HG02571 (cell line): ENCODE data around the gene CYSTM1.
"Not testable (repeated sequence)": the region's sequence is repeated elsewhere in the genome, so short reads cannot be mapped to it uniquely, and the experiment has no call there.

Experiments used
- ATAC-seq: cut with Tn5 transposase; IDR thresholded peaks from one replicate; pipeline ENCODE4 v1.9.1; 2021; ENCODE audit warnings: mild to moderate bottlenecking, moderate library complexity; ENCODE audit not compliant: unreplicated experiment

The CYSTM1 gene

DNA sequence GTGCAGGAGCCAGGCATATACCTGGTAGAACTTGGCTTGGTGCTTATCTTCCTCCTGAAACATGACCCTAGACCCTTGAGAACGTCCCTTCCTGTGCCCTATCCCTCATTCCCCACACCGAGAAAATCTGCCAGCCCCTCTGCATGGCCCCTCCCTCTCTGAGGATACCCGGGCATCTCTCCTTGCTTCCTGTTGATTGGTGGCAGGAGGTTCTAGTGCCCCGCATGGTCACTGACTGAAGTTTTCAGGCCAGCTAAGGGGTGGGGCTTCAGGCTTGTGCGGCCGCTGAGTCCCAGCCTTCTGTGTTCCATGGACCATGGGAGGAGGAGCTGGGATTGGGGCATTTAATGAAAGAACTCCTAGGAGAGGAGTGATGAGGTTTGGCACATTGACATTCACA is 26.5 kb upstream of the CYSTM1 start:
- ATAC-seq, result no peak

GRCh38 chr5:140150201-140150600 is 24.8 kb upstream of the CYSTM1 start:
- no peak for ATAC-seq

DNA sequence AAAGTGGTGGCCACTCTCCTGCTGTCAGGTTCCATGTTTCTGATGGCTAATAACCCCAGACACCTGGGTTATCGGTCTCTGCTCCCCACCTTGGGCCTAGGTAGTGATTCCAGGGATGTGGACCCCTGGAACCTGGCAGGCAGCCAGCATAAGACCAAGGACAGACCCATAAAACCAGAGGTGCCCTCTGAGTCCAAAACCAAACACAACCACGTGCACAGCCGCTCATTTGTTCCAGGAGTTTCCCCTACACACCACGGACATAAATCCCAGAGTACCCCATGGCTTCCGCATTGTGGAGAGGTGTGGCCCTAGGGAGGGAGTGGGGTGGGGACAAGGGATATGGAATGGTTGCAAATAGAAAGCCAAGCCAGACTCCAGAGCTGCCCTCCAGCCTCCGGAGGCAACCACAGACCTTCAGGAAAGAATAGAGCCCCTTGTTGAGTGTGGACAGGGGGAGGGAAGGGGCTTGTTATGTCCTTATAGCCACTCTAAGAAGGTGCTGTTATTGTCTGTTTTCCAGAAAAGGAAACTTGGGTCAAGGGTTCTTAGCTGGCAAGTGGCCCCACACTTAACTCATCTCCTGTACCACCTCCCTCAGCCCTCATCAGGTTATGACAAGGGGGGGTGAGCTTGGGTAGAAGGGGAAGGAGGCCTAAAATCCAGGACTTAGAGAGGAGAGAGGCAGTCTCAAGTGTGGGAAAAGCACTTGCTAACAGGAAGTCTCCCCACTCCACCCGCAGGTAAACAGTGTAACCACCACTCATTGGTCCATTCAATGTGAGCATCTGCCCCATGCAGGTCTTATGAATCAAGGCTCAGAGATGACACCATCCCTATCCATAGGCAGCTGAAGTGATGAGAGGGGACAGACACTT is 23.6 kb upstream of the CYSTM1 start:
- ATAC-seq, result no peak

DNA sequence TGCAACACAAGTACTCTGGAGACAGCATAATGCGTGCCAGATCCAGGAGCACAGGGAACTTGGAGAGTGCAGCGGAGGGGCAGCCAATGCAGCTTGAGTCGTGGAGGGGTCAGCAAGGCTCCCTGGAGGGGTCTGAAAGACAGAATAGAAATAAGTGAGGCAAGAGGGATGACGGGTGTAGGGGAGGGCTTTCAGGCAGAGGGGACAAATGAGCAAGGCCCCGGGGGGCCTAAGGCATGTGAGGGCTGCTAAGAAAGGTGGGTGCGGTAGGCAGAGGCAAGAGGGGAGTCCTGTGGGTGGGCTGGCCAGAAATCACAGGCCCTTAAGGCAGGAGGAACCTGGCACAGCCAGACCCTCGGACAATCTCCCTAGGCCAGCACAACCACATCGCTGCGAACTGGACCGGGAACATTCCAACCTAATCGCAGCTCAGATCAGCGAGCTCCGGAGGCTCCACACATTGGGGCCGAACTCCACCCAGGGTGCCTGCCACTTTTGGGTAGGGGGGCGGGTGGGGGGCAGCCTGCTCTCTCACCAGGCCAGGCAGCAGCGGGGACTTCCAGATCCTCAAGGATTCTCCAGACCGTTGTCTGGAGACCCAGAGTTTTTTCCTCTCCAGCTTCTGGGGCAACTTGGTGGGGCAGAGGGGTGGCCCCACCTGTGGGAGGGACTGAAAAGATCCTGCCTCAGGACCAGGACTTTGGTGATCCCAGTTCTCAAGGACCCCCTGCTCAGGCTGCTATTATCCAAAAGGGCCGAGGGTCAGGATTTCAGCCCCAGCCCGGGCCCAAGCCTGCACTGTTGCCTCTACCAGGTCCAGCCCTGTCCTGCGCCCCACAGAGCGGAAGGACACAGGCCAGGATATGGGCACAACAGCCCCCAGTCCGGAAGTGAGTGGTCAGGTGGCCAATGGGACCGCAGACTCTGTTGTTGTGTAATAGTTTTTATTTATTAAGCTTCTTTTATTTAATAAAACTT is 22.7 kb upstream of the CYSTM1 start:
- ATAC-seq, result no peak

- no peak for ATAC-seq
Measured at GRCh38 chr5:140153255-140153654, 21.7 kb upstream of the CYSTM1 start.

DNA sequence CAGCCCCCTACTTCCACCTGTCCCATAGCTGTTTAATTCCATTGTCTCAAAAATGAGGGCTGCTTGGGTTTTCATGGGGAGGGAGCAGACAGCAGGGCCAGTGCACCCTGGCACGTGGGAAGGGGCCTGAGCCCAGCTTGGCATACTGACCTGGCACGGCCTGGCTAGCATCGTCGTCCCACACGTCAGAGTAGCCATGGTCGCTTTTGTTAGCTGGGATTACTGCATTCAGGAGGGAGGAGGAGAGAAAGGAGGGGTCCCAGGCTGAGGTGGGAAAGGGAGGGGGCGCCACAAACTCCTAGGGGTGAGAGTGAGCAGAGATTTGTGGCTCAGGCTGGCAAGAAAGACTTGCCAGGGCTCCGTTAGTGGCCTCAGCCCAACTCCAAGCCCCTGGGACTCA is 21.1 kb upstream of the CYSTM1 start:
- no peak for ATAC-seq

DNA sequence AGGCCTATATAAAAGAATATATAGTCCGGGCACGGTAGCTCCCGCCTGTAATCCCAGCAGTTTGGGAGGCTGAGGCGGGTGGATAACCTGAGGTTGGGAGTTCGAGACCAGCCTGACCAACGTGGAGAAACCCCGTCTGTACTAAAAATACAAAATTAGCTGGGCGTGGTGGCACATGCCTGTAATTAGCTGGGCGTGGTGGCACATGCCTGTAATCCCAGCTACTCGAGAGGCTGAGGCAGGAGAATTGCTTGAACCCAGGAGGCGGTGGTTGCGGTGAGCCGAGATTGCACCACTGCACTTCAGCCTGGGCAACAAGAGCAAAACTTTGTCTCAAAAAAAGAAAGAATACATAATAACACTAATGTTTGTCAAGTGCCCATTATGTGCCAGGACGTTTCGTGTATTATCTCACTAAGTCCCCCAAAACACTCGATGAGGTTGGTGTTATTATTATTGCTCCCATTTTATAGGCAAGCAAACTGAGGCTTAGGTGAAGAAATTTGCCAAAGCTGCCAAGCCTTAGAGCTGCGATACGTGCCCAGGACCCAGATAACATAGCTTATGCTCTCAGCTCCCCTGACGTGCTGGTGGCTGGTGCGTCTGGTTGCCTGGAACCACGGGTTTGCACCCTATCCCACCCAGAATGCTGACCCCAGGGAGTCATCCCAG is 20.1 kb upstream of the CYSTM1 start:
- ATAC-seq, result not testable (repeated sequence)

GRCh38 chr5:140157032-140157781 is 17.8 kb upstream of the CYSTM1 start:
- ATAC-seq, result peak; percentile 89

- no peak for ATAC-seq
Measured at GRCh38 chr5:140159014-140159927, 15.7 kb upstream of the CYSTM1 start.

GRCh38 chr5:140162275-140162674 is 12.7 kb upstream of the CYSTM1 start:
- ATAC-seq, result no peak

DNA sequence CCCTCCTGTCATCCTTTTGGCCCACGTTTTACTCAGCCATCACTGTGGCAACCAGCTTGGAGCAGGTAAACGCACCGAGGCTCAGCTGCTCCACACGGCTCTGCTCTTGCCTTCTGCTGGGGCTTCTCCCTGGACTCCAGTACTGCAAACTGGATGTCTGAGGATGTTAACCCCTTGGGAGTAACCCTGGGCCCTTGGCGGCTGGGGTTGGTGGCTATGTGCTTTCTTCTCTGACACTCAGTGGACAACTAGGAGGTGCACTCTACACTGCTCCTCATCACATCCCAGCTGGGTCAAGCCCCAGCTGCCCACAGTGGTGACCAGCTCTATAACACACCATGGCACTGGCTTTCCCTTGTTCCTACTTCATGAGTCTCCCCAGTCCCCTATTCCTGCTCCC is 12.2 kb upstream of the CYSTM1 start:
- ATAC-seq, result no peak

DNA sequence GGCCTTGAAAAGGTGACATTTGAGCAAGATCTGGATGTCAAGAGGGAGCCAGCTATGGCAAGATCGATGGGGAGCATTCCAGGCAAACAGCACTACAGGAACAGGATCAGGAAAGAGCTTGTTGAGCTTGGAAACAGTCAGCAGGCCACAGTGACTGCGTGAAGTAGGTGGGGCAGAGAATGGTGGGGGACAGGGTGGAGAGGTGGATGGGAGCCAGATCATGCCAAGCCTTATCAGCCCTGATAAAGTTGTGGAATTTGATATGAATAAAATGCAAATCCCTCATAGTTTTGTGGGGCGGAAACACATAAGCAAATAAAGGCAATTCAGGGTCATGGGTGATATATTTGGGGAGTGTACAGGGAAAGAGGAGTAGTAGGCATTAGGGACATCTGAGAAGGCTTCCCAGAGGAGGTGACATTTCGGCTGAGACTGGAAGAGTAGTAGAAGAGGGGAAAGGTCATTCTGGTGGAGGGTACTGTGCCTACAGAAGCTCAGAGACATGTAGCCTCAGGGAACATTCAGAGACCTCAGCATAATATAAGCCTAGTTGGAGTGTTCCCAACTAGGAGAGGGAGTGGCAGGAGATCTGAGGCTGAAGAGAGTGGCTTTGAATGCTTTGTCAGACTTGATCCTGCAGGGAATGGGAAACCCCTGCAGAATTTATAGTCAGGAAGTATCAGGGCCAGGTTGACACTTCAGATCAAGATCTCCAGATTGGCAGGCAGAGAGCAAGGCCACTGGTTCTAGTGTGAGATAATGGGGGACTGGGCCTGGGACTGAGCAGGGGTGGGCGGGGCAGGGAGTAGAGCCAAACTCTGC is 9.7 kb upstream of the CYSTM1 start:
- ATAC-seq, result no peak

- ATAC-seq, result no peak
Measured at GRCh38 chr5:140165923-140166270, 9.1 kb upstream of the CYSTM1 start.

- no peak for ATAC-seq
Measured at GRCh38 chr5:140166911-140167310, 8.1 kb upstream of the CYSTM1 start.

DNA sequence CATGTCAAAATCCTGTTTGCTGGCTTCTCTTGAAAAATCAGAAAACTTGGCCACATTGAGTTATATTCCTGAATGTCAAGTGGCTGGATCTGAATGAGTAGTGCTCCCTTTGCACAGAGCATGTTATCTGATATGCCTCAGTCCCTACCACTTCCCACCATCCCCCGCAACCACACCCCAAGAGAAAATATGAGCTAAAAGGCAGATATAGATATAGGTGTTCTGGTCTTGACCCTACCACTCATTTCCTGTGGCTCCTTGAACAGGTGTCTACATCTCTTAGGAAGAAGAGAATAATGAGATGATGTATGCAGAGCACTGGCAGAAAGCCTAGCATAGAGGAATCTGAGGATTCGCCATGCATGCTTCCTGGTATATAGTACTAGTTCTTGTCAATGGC is 6.6 kb upstream of the CYSTM1 start:
- ATAC-seq, result no peak

- no peak for ATAC-seq
Measured at GRCh38 chr5:140169410-140169809, 5.6 kb upstream of the CYSTM1 start.

DNA sequence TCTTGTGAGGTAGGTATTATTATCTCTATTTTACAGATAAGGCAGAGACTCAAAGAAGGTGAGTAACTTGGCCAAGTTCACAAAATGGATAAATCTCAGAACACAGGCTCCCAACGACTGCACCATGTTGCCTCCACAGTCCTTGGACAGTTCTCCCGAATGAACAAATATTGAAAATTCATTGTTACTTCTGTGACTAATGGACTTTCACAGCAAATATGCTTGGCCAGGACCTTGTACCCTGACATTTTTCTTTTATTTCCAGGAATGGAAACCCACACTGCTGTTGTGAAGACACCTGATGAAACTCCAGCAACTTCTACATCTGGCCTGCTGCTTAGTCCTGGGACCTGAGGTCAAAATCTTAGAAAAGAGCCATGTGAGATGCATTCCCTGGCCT is 2.5 kb upstream of the CYSTM1 start:
- no peak for ATAC-seq

DNA sequence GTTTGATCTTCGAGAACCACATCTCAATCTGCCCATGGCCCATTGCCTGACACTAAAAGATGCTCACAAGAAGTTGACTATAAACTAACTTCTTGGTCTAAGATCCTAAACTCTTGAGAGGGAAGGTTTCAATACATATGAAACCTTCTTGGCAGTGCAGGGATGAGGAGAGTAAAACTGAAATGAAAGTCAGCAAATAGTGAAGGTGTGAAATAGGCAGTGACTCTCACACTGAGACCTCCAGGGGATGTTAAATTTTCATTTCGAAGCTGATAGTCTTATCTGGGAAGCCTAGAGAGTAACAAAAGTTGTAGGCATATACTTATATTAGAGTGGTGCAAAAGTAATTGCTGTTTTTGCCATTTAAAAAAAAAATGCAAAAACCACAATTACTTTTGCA is 974 bp upstream of the CYSTM1 start:
- ATAC-seq, result no peak
